ENCODE measurements around the gene CAMTA1.

CAMTA1 gene

GRCh38 chr1:7560128-7560527 lies 774.9 kb downstream of the CAMTA1 start:
- TF ChIP-seq CTCF (conservative IDR thresholded peaks at IDR 0.05; ENCODE audit: low read length): no peak
- DNase-seq (ENCODE audit: low read depth): no peak
- H3K4me3 ChIP-seq (ENCODE audit: low read length): no peak overlapping the region

GRCh38 chr1:7560601-7561181 lies 775.4 kb downstream of the CAMTA1 start:
- no peak for DNase-seq (ENCODE audit: low read depth)
- no peak for TF ChIP-seq CTCF (conservative IDR thresholded peaks at IDR 0.05; ENCODE audit: low read length)
- no peak overlapping the region for H3K4me3 ChIP-seq (ENCODE audit: low read length)

GRCh38 chr1:7561331-7561921 lies 776.2 kb downstream of the CAMTA1 start:
- no peak overlapping the region for H3K4me3 ChIP-seq (ENCODE audit: low read length)
- peak; percentile 34; the same call in 1 of the 2 replicates for TF ChIP-seq CTCF (conservative IDR thresholded peaks at IDR 0.05; ENCODE audit: low read length)
- no peak for DNase-seq (ENCODE audit: low read depth)

- no peak overlapping the region for H3K4me3 ChIP-seq (ENCODE audit: low read length)
- TF ChIP-seq CTCF (conservative IDR thresholded peaks at IDR 0.05; ENCODE audit: low read length): no peak
- DNase-seq (ENCODE audit: low read depth): no peak
Measured at GRCh38 chr1:7561936-7562728, 776.9 kb downstream of the CAMTA1 start.

- TF ChIP-seq CTCF (conservative IDR thresholded peaks at IDR 0.05; ENCODE audit: low read length): no peak
- no peak overlapping the region for H3K4me3 ChIP-seq (ENCODE audit: low read length)
- no peak for DNase-seq (ENCODE audit: low read depth)
Measured at GRCh38 chr1:7562729-7563605, 777.7 kb downstream of the CAMTA1 start.

GRCh38 chr1:7564137-7564536 lies 778.9 kb downstream of the CAMTA1 start:
- no peak for DNase-seq (ENCODE audit: low read depth)
- TF ChIP-seq CTCF (conservative IDR thresholded peaks at IDR 0.05; ENCODE audit: low read length): no peak

More at GRCh38 chr1:7564137-7564536, 778.9 kb downstream of the CAMTA1 start:
- H3K4me3 ChIP-seq (ENCODE audit: low read length): no peak overlapping the region
